Neural cell (in vitro differentiated cells): ENCODE data around the gene PRTFDC1.

ENCODE experiments used
- RAD21 ChIP-seq: fragments of 450-650 bp; conservative IDR thresholded peaks from 2 replicates; pipeline ENCODE4 v1.6.1; 2014; ENCODE audit warnings: antibody characterized with exemption, mild to moderate bottlenecking, moderate library complexity
- TAF1 ChIP-seq: IDR thresholded peaks from 2 replicates; pipeline ENCODE4 v1.6.1; 2012; ENCODE audit warnings: low read depth
- TF ChIP-seq, protein P1 (sequence below): fragments of 450-650 bp; IDR thresholded peaks from 2 replicates; pipeline ENCODE4 v1.5.1; 2014; ENCODE audit warnings: antibody characterized with exemption, mild to moderate bottlenecking, moderate library complexity; ENCODE audit not compliant: poor library complexity, severe bottlenecking

DNA sequence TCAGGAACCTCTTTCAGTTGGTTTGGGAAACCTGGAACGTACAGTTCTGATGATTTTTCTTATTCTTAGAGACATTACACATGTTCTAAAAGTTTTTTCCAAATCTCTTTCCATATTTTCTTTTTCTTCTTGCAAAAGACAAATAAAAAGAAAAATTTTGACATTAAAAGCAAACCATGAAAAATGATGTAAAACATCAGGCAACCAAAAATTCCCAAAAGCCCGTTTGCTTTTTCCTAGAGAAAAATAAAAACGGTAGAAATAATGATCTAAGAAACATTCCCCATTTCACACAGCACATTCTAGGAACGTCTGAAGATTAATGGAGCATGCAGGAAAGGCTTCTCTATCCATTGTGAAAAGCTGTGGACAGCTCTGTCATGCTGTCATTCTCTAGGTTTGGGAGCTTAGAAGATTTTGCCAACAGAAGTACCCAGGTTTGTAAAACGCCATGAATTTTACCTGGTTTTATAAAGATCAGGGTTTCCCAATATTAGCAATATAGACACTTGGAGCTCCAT, 11.2 kb upstream of the PRTFDC1 start:
- TF ChIP-seq, protein P1, sequence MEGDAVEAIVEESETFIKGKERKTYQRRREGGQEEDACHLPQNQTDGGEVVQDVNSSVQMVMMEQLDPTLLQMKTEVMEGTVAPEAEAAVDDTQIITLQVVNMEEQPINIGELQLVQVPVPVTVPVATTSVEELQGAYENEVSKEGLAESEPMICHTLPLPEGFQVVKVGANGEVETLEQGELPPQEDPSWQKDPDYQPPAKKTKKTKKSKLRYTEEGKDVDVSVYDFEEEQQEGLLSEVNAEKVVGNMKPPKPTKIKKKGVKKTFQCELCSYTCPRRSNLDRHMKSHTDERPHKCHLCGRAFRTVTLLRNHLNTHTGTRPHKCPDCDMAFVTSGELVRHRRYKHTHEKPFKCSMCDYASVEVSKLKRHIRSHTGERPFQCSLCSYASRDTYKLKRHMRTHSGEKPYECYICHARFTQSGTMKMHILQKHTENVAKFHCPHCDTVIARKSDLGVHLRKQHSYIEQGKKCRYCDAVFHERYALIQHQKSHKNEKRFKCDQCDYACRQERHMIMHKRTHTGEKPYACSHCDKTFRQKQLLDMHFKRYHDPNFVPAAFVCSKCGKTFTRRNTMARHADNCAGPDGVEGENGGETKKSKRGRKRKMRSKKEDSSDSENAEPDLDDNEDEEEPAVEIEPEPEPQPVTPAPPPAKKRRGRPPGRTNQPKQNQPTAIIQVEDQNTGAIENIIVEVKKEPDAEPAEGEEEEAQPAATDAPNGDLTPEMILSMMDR = no peak
- no peak for TF ChIP-seq TAF1
- no peak for TF ChIP-seq RAD21
